Measurements from ENCODE around the gene CTXN2. TPM values are rescaled to one million over a fixed set of nuclear protein-coding genes. Genes with fewer than 3 reads are reported as not detected.
A peak's percentile ranks its signal among the peaks of the same experiment; 100 is the strongest.

CTXN2 gene
- not detected for total RNA-seq
- not detected for polyA plus RNA-seq
- long read RNA-seq, donor 1: 0 reads
- long read RNA-seq, donor 2: 0 reads
- long read RNA-seq, donor 3: 0 reads

DNA sequence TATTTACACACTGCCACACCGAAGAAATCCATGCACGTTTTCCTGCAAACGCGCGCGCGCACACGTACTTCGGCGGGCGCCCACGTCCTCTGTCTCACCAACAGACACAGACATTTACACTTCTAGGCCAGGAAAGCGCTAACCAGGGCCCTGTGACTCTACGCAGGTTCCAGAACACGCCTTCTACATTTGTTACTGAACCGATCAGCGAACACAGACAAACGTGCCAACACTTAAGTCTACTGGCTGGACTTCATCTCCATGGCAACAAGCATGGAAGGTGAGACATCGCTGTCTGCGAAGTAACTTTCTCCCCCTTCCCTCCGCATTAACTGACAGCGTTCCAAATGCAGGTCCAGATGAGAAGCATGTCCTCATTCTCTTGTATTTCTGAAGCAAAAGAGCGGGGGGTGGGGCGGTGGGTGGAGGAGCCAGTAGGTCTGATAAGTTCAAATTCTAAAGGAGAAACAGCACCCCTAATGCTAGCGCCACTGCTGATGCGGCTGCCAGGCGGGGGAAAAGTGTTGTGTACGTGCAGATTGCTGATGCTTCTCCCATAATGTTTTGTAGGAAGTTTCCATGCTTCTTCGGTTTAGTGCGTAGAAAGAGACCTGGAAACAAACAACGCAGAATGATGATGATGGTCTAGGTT, at the start of gene CTXN2:
CTXN2 (plus strand) TSS at position 92 of the 652 bp plus-strand sequence. CDS start 9,636 bp downstream, outside the sequence.
- Histone ChIP-seq H3K27me3 (peaks cover 0 to 26% (median 6%) of the 10 kb centered on the region in 9 donors), H3K36me3 (no peaks in the 10 kb centered on the region), H3K27ac (no peak within 1 kb of the TSS), H3K4me1 (peaks cover 0 to 7% (median 0%) of the 10 kb centered on the region in 12 donors), H3K4me3 (no peak within 1 kb of the TSS), H3K9me3 (no peaks in the 10 kb centered on the region)
- intact Hi-C loops (cut with DNase I): no loop called here
- 8 to 10% (median 9%) methylated on average over 31 of the region's 31 CpGs for WGBS, 4 donors
- DNase-seq (no peak), ATAC-seq (no peak)
- TF ChIP-seq, protein P1, sequence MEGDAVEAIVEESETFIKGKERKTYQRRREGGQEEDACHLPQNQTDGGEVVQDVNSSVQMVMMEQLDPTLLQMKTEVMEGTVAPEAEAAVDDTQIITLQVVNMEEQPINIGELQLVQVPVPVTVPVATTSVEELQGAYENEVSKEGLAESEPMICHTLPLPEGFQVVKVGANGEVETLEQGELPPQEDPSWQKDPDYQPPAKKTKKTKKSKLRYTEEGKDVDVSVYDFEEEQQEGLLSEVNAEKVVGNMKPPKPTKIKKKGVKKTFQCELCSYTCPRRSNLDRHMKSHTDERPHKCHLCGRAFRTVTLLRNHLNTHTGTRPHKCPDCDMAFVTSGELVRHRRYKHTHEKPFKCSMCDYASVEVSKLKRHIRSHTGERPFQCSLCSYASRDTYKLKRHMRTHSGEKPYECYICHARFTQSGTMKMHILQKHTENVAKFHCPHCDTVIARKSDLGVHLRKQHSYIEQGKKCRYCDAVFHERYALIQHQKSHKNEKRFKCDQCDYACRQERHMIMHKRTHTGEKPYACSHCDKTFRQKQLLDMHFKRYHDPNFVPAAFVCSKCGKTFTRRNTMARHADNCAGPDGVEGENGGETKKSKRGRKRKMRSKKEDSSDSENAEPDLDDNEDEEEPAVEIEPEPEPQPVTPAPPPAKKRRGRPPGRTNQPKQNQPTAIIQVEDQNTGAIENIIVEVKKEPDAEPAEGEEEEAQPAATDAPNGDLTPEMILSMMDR (IDR thresholded peaks at IDR 0.05): no peak
- TF ChIP-seq POLR2A (IDR thresholded peaks at IDR 0.05): no peak

DNA sequence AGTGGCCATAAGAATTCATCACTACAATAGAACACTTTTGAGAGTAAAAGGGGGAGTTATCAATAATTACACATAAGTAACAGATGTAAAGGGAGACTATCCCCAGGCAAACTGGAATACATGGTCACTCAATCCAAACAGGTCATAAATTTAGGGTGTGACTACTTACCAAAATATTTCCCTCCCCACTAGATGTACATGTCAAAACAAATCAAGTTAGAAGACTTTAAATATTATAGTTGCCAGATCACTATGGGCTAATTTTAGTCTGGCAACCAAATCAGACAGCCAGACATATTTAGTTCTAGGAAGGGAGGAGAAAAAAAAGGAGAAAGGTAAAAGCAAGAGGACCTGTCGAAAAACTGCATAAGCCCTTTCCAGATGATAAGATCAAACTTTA, 47.6 kb upstream of the CTXN2 start:
- H3K27ac ChIP-seq: peak overlapping the region in 7 of 12 donors; percentile 24 to 55 (median 36)
- no peak for DNase-seq
- no peaks in the 10 kb centered on the region for H3K27me3 ChIP-seq
- intact Hi-C loops (cut with DNase I): no loop called here
- peak; percentile 87 to 95 (median 89) for ATAC-seq
- H3K4me3 ChIP-seq: no peak overlapping the region
- H3K9me3 ChIP-seq: no peaks in the 10 kb centered on the region
- 44 to 58% (median 47%) methylated on average over 1 of the region's 1 CpG for WGBS, 4 donors
- H3K36me3 ChIP-seq: peaks cover 0 to 4% (median 0%) of the 10 kb centered on the region in 9 donors
- H3K4me1 ChIP-seq: peaks cover 0 to 16% (median 0%) of the 10 kb centered on the region in 12 donors
- no peak for TF ChIP-seq POLR2A (IDR thresholded peaks at IDR 0.05)
- TF ChIP-seq, protein P1 (IDR thresholded peaks at IDR 0.05): no peak

DNA sequence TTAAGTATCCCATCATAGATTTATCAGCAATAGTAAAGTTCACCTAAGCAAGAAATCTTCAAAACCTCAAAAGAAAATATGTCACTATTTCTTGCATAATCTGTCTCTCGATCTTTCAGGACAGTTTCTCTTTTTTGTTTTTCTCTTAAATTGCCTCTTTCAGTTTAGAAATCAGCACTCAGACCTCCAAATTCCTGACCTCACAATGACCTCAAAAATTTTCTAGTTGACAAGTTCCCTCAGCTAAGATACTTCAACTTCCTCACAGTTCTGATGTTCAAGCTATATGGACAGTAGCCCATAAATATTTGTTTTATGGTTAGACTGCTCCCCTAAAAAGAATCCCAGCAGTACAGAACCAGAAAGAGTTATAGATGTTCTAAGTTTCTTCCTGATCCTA, 46.6 kb upstream of the CTXN2 start:
- Histone ChIP-seq H3K27ac (peak overlapping the region in 5 of 12 donors; percentile 2 to 50 (median 36)), H3K36me3 (peaks cover 0 to 4% (median 0%) of the 10 kb centered on the region in 9 donors), H3K27me3 (no peaks in the 10 kb centered on the region), H3K4me3 (no peak overlapping the region), H3K9me3 (no peaks in the 10 kb centered on the region), H3K4me1 (peaks cover 0 to 16% (median 0%) of the 10 kb centered on the region in 12 donors)
- DNase-seq: no peak
- no peak for ATAC-seq
- no peak for TF ChIP-seq POLR2A (IDR thresholded peaks at IDR 0.05)
- TF ChIP-seq, protein P1 (IDR thresholded peaks at IDR 0.05): no peak
- intact Hi-C loops (cut with DNase I): no loop called here
- WGBS, 4 donors: 70 to 80% (median 74%) methylated on average over 1 of the region's 1 CpG

DNA sequence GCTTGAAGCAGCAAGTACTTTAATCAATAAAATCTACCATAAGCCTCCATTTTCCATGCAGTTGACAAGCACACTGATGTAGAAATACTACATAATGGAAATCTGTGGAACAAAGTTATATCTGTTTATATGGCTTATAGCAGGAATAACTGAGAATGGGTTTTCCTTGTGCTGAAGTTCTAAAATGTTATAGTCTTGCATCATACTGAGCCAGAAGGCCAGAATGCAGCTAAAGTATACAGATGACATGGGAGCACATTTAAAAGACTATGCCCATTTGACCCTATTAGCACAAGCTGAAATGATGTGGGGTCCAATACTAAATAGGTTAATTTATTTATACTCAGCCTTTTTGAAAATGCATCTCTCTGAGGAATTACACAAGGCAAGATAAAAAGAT, 45.5 kb upstream of the CTXN2 start:
- H3K4me3 ChIP-seq: no peak overlapping the region
- no peak overlapping the region for H3K27ac ChIP-seq
- TF ChIP-seq POLR2A (IDR thresholded peaks at IDR 0.05): no peak
- TF ChIP-seq, protein P1 (IDR thresholded peaks at IDR 0.05): no peak
- ATAC-seq: no peak
- no peaks in the 10 kb centered on the region for H3K27me3 ChIP-seq
- H3K9me3 ChIP-seq: no peaks in the 10 kb centered on the region
- peaks cover 0 to 16% (median 0%) of the 10 kb centered on the region in 12 donors for H3K4me1 ChIP-seq
- intact Hi-C loops (cut with DNase I): no loop called here
- no peak for DNase-seq
- peaks cover 0 to 5% (median 0%) of the 10 kb centered on the region in 9 donors for H3K36me3 ChIP-seq

All from heart left ventricle (tissue), 16 donors.